Osteoblast (primary cell): Measurements from ENCODE around the gene EGFL8. TPM values are rescaled to one million over a fixed set of nuclear protein-coding genes. Genes with fewer than 3 reads are reported as not detected.

ENCODE experiments used
- DNase-seq: peaks from one replicate; pipeline ENCODE4 v3.0.0; 2011; ENCODE audit warnings: low spot score, mixed read lengths; ENCODE audit not compliant: insufficient read length; ENCODE audit errors: missing footprints
- H2AFZ ChIP-seq: 2 replicates; pipeline ENCODE4 v1.6.0; 2011; ENCODE audit warnings: mild to moderate bottlenecking, low read length
- H3K27ac ChIP-seq: 2 replicates; pipeline ENCODE4 v1.5.1; 2011; ENCODE audit warnings: mild to moderate bottlenecking, low read depth, low read length, moderate library complexity
- H3K27me3 ChIP-seq: 2 replicates; pipeline ENCODE4 v1.6.0; 2012; ENCODE audit warnings: mild to moderate bottlenecking, control low read depth, inconsistent platforms, low read length, moderate library complexity; ENCODE audit not compliant: insufficient read depth
- H3K36me3 ChIP-seq: 2 replicates; pipeline ENCODE4 v1.5.1; 2011; ENCODE audit warnings: mild to moderate bottlenecking, low read length, control low read depth, moderate library complexity; ENCODE audit not compliant: insufficient read depth
- H3K4me1 ChIP-seq: 2 replicates; pipeline ENCODE4 v1.5.1; 2011; ENCODE audit warnings: mild to moderate bottlenecking, low read length, control low read depth, moderate library complexity; ENCODE audit not compliant: insufficient read depth
- H3K4me2 ChIP-seq: 2 replicates; pipeline ENCODE4 v1.6.0; 2011; ENCODE audit warnings: mild to moderate bottlenecking, low read length; ENCODE audit not compliant: insufficient read depth
- H3K4me3 ChIP-seq: fragments of 200-600 bp; sonication (generic); 3 replicates; pipeline ENCODE4 v1.5.1; 2012; ENCODE audit warnings: mild to moderate bottlenecking, low read length, inconsistent platforms; ENCODE audit not compliant: insufficient read depth
- H3K79me2 ChIP-seq: 2 replicates; pipeline ENCODE4 v1.6.0; 2012; ENCODE audit warnings: mild to moderate bottlenecking, low read length, control low read depth, inconsistent platforms; ENCODE audit not compliant: insufficient read depth
- H3K9me3 ChIP-seq: 2 replicates; pipeline ENCODE4 v1.5.1; 2011; ENCODE audit warnings: low read depth, low read length, control low read depth
- H4K20me1 ChIP-seq: 2 replicates; pipeline ENCODE4 v1.6.0; 2012; ENCODE audit warnings: mild to moderate bottlenecking, low read length, control low read depth; ENCODE audit not compliant: insufficient read depth
- total RNA-seq: library from RNA; depleted of rRNA; stranded (reverse); fragments of >200 nt; gene quantifications from 2 replicates; pipeline ENCODE4 v1.2.3, GENCODE V29; 2012
- TF ChIP-seq, protein P1 (sequence below): IDR thresholded peaks from 2 replicates; pipeline ENCODE4 v1.5.1; 2011; ENCODE audit warnings: mild to moderate bottlenecking, low read depth, low read length, moderate library complexity; ENCODE audit errors: extremely low read depth

EGFL8 gene
- total RNA-seq, 1 donor = 0.36 TPM

DNA sequence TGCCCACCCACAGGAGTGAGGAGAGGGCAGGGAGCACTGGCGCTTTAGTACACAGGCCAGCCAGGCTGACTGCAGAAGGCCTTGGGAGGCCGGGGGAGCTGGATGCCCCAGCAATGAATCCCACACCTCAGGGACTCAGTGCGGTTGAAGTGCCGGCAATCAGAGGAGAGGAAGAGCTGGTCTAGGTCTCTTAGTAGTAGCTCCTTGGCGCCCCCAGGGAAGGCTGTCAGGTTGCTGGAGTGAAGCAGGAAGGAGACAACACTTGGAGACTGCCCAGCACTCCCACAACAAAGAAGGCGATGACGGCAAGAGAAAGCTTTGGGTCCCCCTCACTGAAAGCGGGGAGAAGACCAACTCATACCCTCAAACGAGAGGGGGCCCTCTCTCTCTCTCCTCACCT is 46.9 kb upstream of the EGFL8 start:
- Histone ChIP-seq H4K20me1 (no peaks in the 10 kb centered on the region), H3K4me2 (no peak overlapping the region), H3K9me3 (no peaks in the 10 kb centered on the region), H3K79me2 (no peaks in the 10 kb centered on the region), H3K4me1 (peaks cover 31% of the 10 kb centered on the region), H3K27me3 (no peaks in the 10 kb centered on the region), H3K27ac (no peak overlapping the region), H3K36me3 (peaks cover 43% of the 10 kb centered on the region), H2AFZ (no peak overlapping the region), H3K4me3 (no peak overlapping the region)
- no peak for DNase-seq
- TF ChIP-seq, protein P1, sequence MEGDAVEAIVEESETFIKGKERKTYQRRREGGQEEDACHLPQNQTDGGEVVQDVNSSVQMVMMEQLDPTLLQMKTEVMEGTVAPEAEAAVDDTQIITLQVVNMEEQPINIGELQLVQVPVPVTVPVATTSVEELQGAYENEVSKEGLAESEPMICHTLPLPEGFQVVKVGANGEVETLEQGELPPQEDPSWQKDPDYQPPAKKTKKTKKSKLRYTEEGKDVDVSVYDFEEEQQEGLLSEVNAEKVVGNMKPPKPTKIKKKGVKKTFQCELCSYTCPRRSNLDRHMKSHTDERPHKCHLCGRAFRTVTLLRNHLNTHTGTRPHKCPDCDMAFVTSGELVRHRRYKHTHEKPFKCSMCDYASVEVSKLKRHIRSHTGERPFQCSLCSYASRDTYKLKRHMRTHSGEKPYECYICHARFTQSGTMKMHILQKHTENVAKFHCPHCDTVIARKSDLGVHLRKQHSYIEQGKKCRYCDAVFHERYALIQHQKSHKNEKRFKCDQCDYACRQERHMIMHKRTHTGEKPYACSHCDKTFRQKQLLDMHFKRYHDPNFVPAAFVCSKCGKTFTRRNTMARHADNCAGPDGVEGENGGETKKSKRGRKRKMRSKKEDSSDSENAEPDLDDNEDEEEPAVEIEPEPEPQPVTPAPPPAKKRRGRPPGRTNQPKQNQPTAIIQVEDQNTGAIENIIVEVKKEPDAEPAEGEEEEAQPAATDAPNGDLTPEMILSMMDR = no peak

DNA sequence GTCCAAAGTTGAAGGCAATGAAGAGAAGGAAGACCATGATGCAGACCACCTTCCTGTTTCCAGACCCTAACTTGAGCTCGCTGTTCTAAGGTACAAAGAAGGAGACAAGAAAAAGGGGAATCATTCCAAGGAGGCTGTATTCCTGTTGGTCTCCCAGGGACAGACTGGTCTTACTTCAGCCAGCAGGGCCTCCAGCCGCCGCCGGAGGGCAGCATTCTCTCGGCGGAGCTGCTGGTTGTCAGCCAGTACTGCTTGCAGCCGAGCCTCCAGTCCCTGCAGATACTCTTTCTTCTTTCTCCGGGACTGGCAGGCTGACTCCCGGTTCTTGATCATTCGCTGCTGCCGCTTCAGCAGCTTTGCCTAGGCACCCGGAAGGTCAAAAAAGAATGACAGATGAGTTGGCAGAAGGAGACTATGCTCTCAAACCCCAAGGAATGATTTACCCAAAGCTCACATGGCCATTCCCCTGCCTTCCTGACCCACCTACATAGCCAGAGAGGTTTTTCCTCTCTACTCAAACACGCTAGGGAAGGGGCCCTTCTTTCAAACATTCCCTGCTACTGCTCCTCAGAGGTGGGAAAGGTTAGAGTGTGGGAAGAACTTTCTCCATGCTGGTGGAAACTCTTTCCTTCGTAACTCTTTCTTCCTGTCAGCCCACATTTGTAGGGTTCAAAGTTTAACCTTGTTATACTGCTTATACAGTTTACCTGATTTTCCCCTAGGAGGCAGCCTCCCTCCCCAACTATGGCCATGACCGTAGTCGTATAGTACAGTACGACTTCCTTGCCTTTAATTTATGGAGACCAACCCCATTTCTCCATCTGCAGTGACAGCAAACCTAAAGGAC is 45.4 kb upstream of the EGFL8 start:
- TF ChIP-seq, protein P1 = peak; percentile 94
- Histone ChIP-seq H3K9me3 (no peaks in the 10 kb centered on the region), H3K27ac (no peak overlapping the region), H3K27me3 (no peaks in the 10 kb centered on the region), H3K36me3 (peaks cover 56% of the 10 kb centered on the region), H3K4me1 (peaks cover 21% of the 10 kb centered on the region), H4K20me1 (no peaks in the 10 kb centered on the region), H3K4me3 (no peak overlapping the region), H3K4me2 (peak overlapping the region; percentile 48), H3K79me2 (peaks cover 5% of the 10 kb centered on the region), H2AFZ (peak overlapping the region; percentile 64)
- peak; percentile 96 for DNase-seq

DNA sequence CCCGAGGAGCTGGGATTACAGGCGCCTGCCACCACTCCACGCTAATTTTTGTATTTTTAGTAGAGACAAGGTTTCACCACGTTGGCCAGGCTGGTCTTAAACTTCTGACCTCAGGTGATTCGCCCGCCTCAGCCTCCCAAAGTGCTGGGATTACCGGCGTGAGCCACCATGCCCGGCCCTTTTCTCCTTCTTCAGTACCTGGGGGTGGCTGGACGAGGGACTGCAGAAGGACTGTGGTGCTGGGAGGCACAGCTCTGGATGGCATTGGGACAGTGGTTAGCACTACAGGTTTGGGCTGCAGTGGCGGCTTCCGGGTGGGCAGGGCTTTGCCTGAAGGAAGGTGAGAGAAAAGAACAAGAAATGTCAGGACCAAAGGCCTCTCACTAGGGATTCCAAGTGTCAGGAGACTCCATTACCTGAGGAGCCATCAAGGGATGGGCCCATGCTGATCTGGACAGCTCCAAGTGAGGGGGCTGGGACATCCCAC is 43.8 kb upstream of the EGFL8 start:
- Histone ChIP-seq H3K27ac (no peak overlapping the region), H3K4me2 (no peak overlapping the region), H3K27me3 (no peaks in the 10 kb centered on the region), H4K20me1 (no peaks in the 10 kb centered on the region), H3K79me2 (peaks cover 8% of the 10 kb centered on the region), H2AFZ (no peak overlapping the region), H3K4me1 (peaks cover 6% of the 10 kb centered on the region), H3K9me3 (no peaks in the 10 kb centered on the region), H3K4me3 (no peak overlapping the region), H3K36me3 (peaks cover 60% of the 10 kb centered on the region)
- DNase-seq = no peak
- TF ChIP-seq, protein P1 = no peak

DNA sequence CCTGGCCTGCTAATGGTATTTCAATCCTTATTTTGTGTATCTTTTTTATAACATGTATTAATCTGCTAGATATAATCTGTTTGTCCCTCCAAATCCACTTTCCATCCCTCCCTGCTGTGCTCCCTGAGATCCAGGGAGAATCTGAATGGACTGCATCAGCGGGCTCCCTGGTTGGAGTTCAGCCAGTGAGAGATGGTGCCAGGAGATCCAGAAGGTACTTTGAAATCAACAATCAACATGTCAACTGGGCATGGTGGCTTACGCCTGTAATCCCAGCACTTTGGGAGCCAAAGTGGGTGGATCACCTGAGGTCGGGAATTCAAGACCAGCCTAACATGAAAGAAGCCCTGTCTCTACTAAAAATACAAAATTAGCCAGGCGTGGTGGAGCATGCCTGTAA is 40.7 kb upstream of the EGFL8 start:
- TF ChIP-seq, protein P1 = no peak
- Histone ChIP-seq H3K9me3 (no peaks in the 10 kb centered on the region), H3K79me2 (peaks cover 34% of the 10 kb centered on the region), H3K4me2 (no peak overlapping the region), H3K36me3 (peaks cover 47% of the 10 kb centered on the region), H3K4me3 (no peak overlapping the region), H3K27me3 (no peaks in the 10 kb centered on the region), H4K20me1 (no peaks in the 10 kb centered on the region), H2AFZ (no peak overlapping the region), H3K4me1 (peaks cover 19% of the 10 kb centered on the region), H3K27ac (no peak overlapping the region)
- no peak for DNase-seq
